ENCODE measurements around the gene ZNF92.

Gene ZNF92

GRCh38 chr7:65354263-65354662 lies 19.4 kb upstream of the ZNF92 start:
- Mint-ChIP-seq H3K4me1 (no peaks in the 10 kb centered on the region), H3K4me3 (no peak overlapping the region), H3K27ac (no peak overlapping the region), H3K27me3 (ENCODE audit: low read depth, poor library complexity) (no peaks in the 10 kb centered on the region), H3K9me3 (no peaks in the 10 kb centered on the region), H3K36me3 (ENCODE audit: low read depth) (peaks cover 40% of the 10 kb centered on the region)
- TF ChIP-seq CTCF (IDR thresholded peaks at IDR 0.05), result no peak
- DNase-seq, result no peak

- Mint-ChIP-seq H3K4me3 (no peak overlapping the region), H3K4me1 (peaks cover 18% of the 10 kb centered on the region), H3K27me3 (ENCODE audit: low read depth, poor library complexity) (no peaks in the 10 kb centered on the region), H3K36me3 (ENCODE audit: low read depth) (peaks cover under 1% of the 10 kb centered on the region), H3K27ac (no peak overlapping the region), H3K9me3 (no peaks in the 10 kb centered on the region)
- no peak for TF ChIP-seq CTCF (IDR thresholded peaks at IDR 0.05)
- DNase-seq, result no peak
Observed at GRCh38 chr7:65369843-65370242, 3.8 kb upstream of the ZNF92 start.

- no peaks in the 10 kb centered on the region for H3K9me3 Mint-ChIP-seq
- no peak for DNase-seq
Observed at GRCh38 chr7:65371468-65371867, 2.2 kb upstream of the ZNF92 start.

GRCh38 chr7:65379318-65379717 lies 5.7 kb downstream of the ZNF92 start:
- no peak for DNase-seq
- no peak for TF ChIP-seq CTCF (IDR thresholded peaks at IDR 0.05)
- no peak overlapping the region for H3K4me3 Mint-ChIP-seq
- no peak overlapping the region for H3K27ac Mint-ChIP-seq
- H3K27me3 Mint-ChIP-seq (ENCODE audit: low read depth, poor library complexity), result peaks cover 3% of the 10 kb centered on the region
- peaks cover 76% of the 10 kb centered on the region for H3K36me3 Mint-ChIP-seq (ENCODE audit: low read depth)
- peaks cover 37% of the 10 kb centered on the region for H3K4me1 Mint-ChIP-seq
- peaks cover 23% of the 10 kb centered on the region for H3K9me3 Mint-ChIP-seq

More at GRCh38 chr7:65371468-65371867, 2.2 kb upstream of the ZNF92 start:
- H3K36me3 Mint-ChIP-seq (ENCODE audit: low read depth), result peaks cover 15% of the 10 kb centered on the region
- TF ChIP-seq CTCF (IDR thresholded peaks at IDR 0.05), result no peak
- H3K4me3 Mint-ChIP-seq, result no peak overlapping the region
- peak overlapping the region; percentile 74 for H3K27ac Mint-ChIP-seq
- H3K4me1 Mint-ChIP-seq, result peaks cover 25% of the 10 kb centered on the region
- no peaks in the 10 kb centered on the region for H3K27me3 Mint-ChIP-seq (ENCODE audit: low read depth, poor library complexity)

GRCh38 chr7:65381742-65382141 lies 8.1 kb downstream of the ZNF92 start:
- Mint-ChIP-seq H3K27me3 (ENCODE audit: low read depth, poor library complexity) (peaks cover 3% of the 10 kb centered on the region), H3K9me3 (peaks cover 23% of the 10 kb centered on the region), H3K27ac (no peak overlapping the region), H3K4me3 (no peak overlapping the region), H3K4me1 (peaks cover 24% of the 10 kb centered on the region), H3K36me3 (ENCODE audit: low read depth) (peaks cover 77% of the 10 kb centered on the region)
- no peak for TF ChIP-seq CTCF (IDR thresholded peaks at IDR 0.05)
- no peak for DNase-seq

- DNase-seq, result no peak
- Mint-ChIP-seq H3K36me3 (ENCODE audit: low read depth) (peaks cover 74% of the 10 kb centered on the region), H3K9me3 (peaks cover 17% of the 10 kb centered on the region), H3K4me1 (peaks cover 24% of the 10 kb centered on the region), H3K4me3 (no peak overlapping the region), H3K27me3 (ENCODE audit: low read depth, poor library complexity) (peaks cover 3% of the 10 kb centered on the region), H3K27ac (peak overlapping the region; percentile 66)
- TF ChIP-seq CTCF (IDR thresholded peaks at IDR 0.05), result no peak
Observed at GRCh38 chr7:65382452-65382851, 8.8 kb downstream of the ZNF92 start.

All from nephron progenitor cell (in vitro differentiated cells).